Esophagus squamous epithelium (tissue), 4 donors: ENCODE data around the gene ACOT13.
"Not testable (repeated sequence)": the region's sequence is repeated elsewhere in the genome, so short reads cannot be mapped to it uniquely, and the experiment has no call there.

Experiments
- CTCF ChIP-seq, 6 experiments: fragments of 450-650 bp in 4 of 6; fragments of 200-600 bp in 2 of 6; sonication (generic) in 2 of 6; IDR thresholded peaks; one replicate each; pipeline ENCODE4 v1.5.1; 2016 to 2019; ENCODE audit warnings: antibody characterized with exemption in 6 of 6, mild to moderate bottlenecking in 4 of 6, moderate library complexity in 4 of 6
- POLR2A ChIP-seq, 4 donors: fragments of 450-650 bp; IDR thresholded peaks; one replicate each; pipeline ENCODE4 v1.6.1; 2017; ENCODE audit warnings: antibody characterized with exemption in 4 of 4, mild to moderate bottlenecking in 4 of 4, moderate library complexity in 3 of 4

GRCh38 chr6:24731456-24732134 lies 64.7 kb downstream of the ACOT13 start:
- not testable (repeated sequence) for TF ChIP-seq POLR2A, CTCF (IDR thresholded peaks at IDR 0.05)
